ENCODE measurements around the gene CST11. TPM values are rescaled to one million over a fixed set of nuclear protein-coding genes. Genes with fewer than 3 reads are reported as not detected.

Gene CST11
- total and polyA plus RNA-seq, 9 of the 15 experiments (the other 6 are each of a cell fraction or from before 2014, with no cell fraction given) = not detected

DNA sequence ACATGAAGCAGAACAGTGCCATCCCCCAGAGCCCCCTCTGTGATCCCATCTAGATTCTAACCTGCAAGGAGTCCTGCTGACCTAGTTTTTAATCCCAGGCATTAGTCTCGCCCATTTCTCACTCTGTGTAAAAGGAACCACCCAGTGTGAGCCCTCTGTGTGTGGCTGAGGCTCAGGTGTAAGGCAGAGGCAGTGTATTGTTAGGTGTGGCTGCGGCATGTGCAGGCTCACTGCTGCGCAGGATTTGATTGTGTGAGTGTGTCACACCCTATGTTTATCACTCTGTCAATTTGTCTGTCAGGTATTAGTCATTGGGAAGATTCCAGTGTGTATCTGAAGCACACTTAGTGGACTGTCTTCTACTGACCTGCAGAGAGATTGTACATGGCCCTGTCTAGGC, 24.5 kb upstream of the CST11 start (continued):
- TF ChIP-seq, protein P1, sequence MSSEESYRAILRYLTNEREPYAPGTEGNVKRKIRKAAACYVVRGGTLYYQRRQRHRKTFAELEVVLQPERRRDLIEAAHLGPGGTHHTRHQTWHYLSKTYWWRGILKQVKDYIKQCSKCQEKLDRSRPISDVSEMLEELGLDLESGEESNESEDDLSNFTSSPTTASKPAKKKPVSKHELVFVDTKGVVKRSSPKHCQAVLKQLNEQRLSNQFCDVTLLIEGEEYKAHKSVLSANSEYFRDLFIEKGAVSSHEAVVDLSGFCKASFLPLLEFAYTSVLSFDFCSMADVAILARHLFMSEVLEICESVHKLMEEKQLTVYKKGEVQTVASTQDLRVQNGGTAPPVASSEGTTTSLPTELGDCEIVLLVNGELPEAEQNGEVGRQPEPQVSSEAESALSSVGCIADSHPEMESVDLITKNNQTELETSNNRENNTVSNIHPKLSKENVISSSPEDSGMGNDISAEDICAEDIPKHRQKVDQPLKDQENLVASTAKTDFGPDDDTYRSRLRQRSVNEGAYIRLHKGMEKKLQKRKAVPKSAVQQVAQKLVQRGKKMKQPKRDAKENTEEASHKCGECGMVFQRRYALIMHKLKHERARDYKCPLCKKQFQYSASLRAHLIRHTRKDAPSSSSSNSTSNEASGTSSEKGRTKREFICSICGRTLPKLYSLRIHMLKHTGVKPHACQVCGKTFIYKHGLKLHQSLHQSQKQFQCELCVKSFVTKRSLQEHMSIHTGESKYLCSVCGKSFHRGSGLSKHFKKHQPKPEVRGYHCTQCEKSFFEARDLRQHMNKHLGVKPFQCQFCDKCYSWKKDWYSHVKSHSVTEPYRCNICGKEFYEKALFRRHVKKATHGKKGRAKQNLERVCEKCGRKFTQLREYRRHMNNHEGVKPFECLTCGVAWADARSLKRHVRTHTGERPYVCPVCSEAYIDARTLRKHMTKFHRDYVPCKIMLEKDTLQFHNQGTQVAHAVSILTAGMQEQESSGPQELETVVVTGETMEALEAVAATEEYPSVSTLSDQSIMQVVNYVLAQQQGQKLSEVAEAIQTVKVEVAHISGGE (CRISPR knock-in tag; IDR thresholded peaks at IDR 0.05) = no peak
- no peak for TF ChIP-seq FOXJ2 (tag; IDR thresholded peaks at IDR 0.05)
- TF ChIP-seq FOXM1 (IDR thresholded peaks at IDR 0.05; ENCODE audit: low read depth) = no peak
- TF ChIP-seq FOXM1 (CRISPR knock-in tag; IDR thresholded peaks at IDR 0.05; ENCODE audit: low read depth) = no peak
- TF ChIP-seq TBL1XR1 (IDR thresholded peaks at IDR 0.05; ENCODE audit: low read length in 2 of 2) = no peak

DNA sequence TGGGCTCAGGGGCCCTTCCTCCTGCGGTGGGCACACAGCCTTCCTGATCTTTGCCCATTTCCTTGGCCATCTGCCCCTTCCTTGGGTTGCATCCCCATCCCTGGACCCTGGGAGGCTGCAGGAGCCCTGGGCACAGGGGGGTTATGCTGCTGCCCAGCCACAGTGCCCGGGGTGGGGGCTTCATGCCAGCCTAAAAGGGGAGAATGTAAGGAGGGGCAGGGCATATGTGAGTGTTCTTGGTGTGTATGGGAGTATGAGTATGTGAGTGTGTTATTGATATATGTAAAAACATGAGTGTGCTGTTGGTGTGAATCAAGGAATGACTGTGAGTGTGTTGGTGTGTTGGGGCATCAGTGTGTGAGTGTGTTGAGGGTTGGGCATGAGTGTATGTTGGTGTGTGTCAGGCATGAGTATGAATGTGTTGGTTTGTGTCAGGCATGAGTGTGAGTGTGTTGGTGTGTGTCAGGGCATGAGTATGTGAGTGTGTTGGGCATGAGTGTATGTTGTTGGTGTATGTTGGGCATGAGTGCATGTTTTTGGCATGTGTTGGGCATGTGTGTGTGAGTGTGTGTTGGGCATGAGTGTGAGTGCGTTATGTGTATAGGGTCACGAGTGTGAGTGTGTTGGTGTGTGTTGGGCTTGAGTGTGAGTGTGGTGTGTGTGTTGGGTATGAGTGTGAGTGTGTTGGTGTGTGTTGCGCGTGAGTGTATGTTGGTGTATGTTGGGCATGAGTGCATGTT, 23.5 kb upstream of the CST11 start:
- peaks cover 0 to 10% of the 10 kb centered on the region in 2 experiments; a peak in 2 of 5 replicates for H3K27me3 ChIP-seq (ENCODE audit: control insufficient read depth in 2 of 2, insufficient read depth in 2 of 2, low read length in 2 of 2)
- H3K79me2 ChIP-seq (ENCODE audit: control insufficient read depth, insufficient read depth, low read length) = no peaks in the 10 kb centered on the region
- no peaks in the 10 kb centered on the region for H3K36me3 ChIP-seq (ENCODE audit: control insufficient read depth, insufficient read depth, low read length)
- H2AFZ ChIP-seq (ENCODE audit: low read depth, low read length) = no peak overlapping the region
- BruUV-seq (replicated peaks) = no TSS peak
- H3K27ac ChIP-seq (ENCODE audit: extremely low read depth, low read depth, low read length) = no peak overlapping the region
- H3K9me1 ChIP-seq (ENCODE audit: control insufficient read depth, insufficient read depth, low read length) = no peaks in the 10 kb centered on the region
- ChIA-PET POLR2A (no interaction called here), CTCF (ENCODE audit: low intra/inter-chr PET ratio) (no interaction called here)
- H3K4me3 ChIP-seq = no peak overlapping the region
- H3K4me1 ChIP-seq (replicated peaks in 1 of 2; ENCODE audit: control insufficient read depth in 2 of 2, insufficient read depth in 2 of 2, low read length in 2 of 2) = no peaks in the 10 kb centered on the region
- no peak overlapping the region for H3K4me2 ChIP-seq (ENCODE audit: insufficient read depth, low read length)
- intact Hi-C loops (cut with micrococcal nuclease) (no loop called here), in situ Hi-C loops (cut with MboI) (no loop called here)
- FAIRE-seq = no peak
- DNase-seq (ENCODE audit: extremely low read depth in 1 of 4, low spot score in 3 of 4) = no peak
- no peaks in the 10 kb centered on the region for H3K9me3 ChIP-seq (replicated peaks; ENCODE audit: control insufficient read depth, insufficient read depth, low read depth, low read length)
- WGBS (ENCODE audit: insufficient coverage, low coverage, missing lambda C conversion rate) = 0% methylated on average over 4 of the region's 6 CpGs
- ATAC-seq = no peak
- TF ChIP-seq FOXA3 (CRISPR knock-in tag; conservative IDR thresholded peaks at IDR 0.05 in 1 of 2, IDR thresholded peaks at IDR 0.05 in 1 of 2) (no peak), ZNF143 (CRISPR knock-in tag; IDR thresholded peaks at IDR 0.05) (no peak), NUFIP1 (IDR thresholded peaks at IDR 0.05; ENCODE audit: partially characterized antibody) (no peak), SPI1 (IDR thresholded peaks at IDR 0.05; ENCODE audit: borderline replicate concordance, low read depth, low read length) (no peak)
- TF ChIP-seq, protein P2, sequence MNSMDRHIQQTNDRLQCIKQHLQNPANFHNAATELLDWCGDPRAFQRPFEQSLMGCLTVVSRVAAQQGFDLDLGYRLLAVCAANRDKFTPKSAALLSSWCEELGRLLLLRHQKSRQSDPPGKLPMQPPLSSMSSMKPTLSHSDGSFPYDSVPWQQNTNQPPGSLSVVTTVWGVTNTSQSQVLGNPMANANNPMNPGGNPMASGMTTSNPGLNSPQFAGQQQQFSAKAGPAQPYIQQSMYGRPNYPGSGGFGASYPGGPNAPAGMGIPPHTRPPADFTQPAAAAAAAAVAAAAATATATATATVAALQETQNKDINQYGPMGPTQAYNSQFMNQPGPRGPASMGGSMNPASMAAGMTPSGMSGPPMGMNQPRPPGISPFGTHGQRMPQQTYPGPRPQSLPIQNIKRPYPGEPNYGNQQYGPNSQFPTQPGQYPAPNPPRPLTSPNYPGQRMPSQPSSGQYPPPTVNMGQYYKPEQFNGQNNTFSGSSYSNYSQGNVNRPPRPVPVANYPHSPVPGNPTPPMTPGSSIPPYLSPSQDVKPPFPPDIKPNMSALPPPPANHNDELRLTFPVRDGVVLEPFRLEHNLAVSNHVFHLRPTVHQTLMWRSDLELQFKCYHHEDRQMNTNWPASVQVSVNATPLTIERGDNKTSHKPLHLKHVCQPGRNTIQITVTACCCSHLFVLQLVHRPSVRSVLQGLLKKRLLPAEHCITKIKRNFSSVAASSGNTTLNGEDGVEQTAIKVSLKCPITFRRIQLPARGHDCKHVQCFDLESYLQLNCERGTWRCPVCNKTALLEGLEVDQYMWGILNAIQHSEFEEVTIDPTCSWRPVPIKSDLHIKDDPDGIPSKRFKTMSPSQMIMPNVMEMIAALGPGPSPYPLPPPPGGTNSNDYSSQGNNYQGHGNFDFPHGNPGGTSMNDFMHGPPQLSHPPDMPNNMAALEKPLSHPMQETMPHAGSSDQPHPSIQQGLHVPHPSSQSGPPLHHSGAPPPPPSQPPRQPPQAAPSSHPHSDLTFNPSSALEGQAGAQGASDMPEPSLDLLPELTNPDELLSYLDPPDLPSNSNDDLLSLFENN (IDR thresholded peaks at IDR 0.05; ENCODE audit: low read depth in 2 of 2, low read length in 2 of 2) = no peak
- no peaks in the 10 kb centered on the region for H4K20me1 ChIP-seq (replicated peaks; ENCODE audit: control insufficient read depth, insufficient read depth, low read length)
- no peak overlapping the region for H3K9ac ChIP-seq (ENCODE audit: insufficient read depth in 1 of 2, low read depth in 2 of 2, low read length in 2 of 2)
